ENCODE measurements around the gene SCAMP4.
A peak's percentile ranks its signal among the peaks of the same experiment; 100 is the strongest.
"Not testable (repeated sequence)": the region's sequence is repeated elsewhere in the genome, so short reads cannot be mapped to it uniquely, and the experiment has no call there.

Gene SCAMP4

DNA sequence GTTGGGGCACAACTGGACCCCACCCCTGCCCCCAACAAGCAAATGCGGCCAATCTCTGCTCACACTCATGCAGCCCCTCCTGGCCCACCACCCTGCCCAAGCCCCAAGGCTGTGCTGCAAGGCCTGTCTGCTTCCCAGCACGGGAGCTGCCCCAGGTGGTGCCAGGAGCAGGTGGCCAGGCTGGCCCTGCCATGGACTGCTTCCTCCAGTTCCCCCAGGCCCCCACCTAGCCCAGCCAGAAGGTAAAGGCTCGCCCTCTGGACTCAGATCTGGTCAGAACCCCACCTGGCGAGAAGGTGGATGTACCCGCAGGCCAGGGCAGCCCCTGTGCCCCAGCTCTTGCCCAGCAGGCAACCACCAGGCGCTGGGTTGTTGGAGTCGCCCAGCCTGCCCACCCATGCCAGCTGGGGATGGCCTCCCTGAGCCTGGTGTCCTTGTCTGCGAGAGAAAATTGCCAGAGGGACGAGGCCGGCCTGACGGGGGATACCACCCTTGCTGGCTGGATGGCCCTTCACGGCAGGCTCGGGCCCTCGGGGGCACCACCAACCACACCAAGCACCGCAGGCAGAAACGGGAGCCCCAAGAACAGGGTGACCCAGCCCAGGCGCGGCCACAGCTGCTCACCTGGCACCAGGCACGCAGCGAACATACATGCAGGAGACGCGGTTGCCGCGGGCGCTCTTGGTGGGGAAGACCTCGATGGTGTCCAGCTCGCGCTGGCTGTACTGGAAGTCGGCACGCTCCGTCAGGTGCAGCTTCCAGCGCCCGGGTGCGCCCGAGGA, 24.4 kb upstream of the SCAMP4 start:
- DNase-seq (ENCODE audit: low read depth), result no peak
- TF ChIP-seq CTCF (IDR thresholded peaks at IDR 0.05; ENCODE audit: control insufficient read depth, insufficient read depth, low read depth, low read length, missing control alignments), result no peak
- H3K4me3 ChIP-seq (ENCODE audit: control insufficient read depth, low read depth, low read length), result no peak overlapping the region

DNA sequence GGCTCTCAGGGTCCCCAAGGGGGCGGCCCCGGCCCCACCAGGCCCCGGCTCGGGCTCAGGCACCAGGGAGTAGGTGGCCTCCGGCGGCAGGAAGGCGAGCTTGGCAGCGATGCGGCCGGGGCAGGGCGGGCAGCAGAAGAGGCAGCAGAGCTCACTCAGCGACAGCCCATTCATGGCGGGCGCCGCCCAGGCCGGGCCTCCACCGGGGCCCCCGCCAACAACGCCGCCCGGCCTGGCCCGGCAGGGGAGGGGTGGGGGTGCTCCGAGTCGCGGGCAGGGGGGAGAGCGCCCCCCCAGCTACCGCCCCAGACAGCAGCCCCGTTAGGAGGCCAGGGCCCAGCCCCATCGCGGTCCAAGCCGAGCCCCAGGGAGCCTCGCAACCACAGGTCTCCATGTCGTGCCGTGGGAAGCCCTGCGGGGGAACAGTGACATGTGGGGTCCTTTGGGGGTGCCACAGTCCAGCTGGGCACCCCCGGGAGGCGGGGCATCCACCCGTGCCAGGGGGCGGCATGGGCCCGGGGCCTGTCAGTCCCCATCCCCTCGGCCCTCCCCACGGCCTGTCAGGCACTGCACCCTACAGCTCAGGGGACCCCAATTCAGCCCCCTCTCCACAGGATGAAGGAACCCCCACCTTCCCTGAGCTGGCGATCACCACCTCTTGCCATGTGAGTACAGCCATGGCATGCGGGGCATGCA, 23.7 kb upstream of the SCAMP4 start:
- H3K4me3 ChIP-seq (ENCODE audit: control insufficient read depth, low read depth, low read length), result not testable (repeated sequence)

GRCh38 chr19:1882089-1882785, 23.0 kb upstream of the SCAMP4 start:
- no peak for DNase-seq (ENCODE audit: low read depth)
- H3K4me3 ChIP-seq (ENCODE audit: control insufficient read depth, low read depth, low read length), result no peak overlapping the region

More for the DNA sequence above, 23.7 kb upstream of the SCAMP4 start:
- not testable (repeated sequence) for DNase-seq (ENCODE audit: low read depth)

DNA sequence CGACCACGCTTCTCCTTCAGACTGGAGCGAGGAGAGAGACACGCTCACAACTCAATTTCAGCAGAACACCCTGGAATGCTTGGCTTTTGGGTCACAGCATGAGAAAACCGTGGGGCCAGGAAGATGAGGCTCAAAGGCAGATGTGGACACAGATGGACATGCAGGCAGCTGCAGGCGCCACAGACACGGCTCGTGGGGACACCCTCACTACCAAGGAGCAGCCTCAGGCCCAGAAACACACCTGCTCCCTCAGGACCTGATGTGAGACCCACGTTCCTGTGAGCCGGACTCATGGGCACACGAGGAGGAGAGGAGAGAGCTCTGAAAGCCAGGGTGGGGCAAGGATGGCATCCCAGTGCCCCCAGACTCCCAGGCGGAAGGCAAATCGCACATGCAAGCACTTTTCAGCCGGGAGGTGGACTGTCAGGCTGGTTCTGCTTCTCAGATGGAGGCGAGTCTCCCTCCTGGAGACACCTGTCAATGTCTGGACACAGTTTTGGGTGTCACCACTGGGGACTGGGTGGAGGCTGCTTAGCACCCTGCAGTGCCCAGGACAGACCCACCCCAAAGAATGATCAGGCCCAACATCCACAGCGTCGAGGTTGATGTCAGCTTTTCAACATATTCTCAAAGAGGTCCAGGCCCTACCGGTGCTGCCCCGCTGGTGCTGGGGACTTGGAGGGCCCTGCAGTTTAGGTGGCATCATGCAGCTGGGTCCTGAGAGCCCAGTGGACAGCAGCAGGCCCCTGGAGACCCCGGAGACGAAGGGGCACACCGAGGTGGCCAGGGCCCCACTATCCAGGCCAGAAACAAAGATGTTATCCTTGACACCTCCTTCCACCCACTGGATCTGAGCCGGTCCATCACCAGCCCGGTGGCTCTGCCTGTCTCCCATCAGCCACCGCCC, 22.2 kb upstream of the SCAMP4 start:
- H3K4me3 ChIP-seq (ENCODE audit: control insufficient read depth, low read depth, low read length), result peak overlapping the region; percentile 53
- TF ChIP-seq CTCF (IDR thresholded peaks at IDR 0.05; ENCODE audit: control insufficient read depth, insufficient read depth, low read depth, low read length, missing control alignments), result no peak
- no peak for DNase-seq (ENCODE audit: low read depth)

More at GRCh38 chr19:1882089-1882785, 23.0 kb upstream of the SCAMP4 start:
- TF ChIP-seq CTCF (IDR thresholded peaks at IDR 0.05; ENCODE audit: control insufficient read depth, insufficient read depth, low read depth, low read length, missing control alignments), result no peak

GRCh38 chr19:1883784-1884183, 21.4 kb upstream of the SCAMP4 start:
- DNase-seq (ENCODE audit: low read depth), result no peak
- no peak for TF ChIP-seq CTCF (IDR thresholded peaks at IDR 0.05; ENCODE audit: control insufficient read depth, insufficient read depth, low read depth, low read length, missing control alignments)
- H3K4me3 ChIP-seq (ENCODE audit: control insufficient read depth, low read depth, low read length), result peak overlapping the region; percentile 53

DNA sequence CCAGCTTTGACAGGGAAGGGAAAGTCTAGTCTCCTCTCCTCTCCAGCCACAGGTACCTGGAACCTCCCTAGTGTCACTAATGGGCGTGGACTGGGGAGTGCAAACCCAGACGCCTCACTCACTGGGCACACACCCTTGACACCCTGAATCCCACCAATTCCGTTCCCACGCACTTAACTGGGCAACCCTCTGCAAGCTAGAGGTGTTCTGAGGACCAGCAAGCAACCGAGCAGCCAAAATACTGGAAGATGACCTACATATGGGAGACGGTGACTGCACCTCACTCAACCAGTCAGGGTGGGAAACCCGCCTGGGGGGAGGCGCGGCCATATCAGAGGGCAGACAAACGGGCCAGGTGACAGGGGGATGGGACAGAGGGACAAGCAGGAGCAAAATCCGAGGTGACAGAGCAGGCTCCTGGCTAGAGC, 20.9 kb upstream of the SCAMP4 start:
- peak overlapping the region; percentile 53 for H3K4me3 ChIP-seq (ENCODE audit: control insufficient read depth, low read depth, low read length)
- DNase-seq (ENCODE audit: low read depth), result no peak
- no peak for TF ChIP-seq CTCF (IDR thresholded peaks at IDR 0.05; ENCODE audit: control insufficient read depth, insufficient read depth, low read depth, low read length, missing control alignments)
